Peyer's patch (tissue), 4 donors: ENCODE results near the gene MANSC1.

Experiments used
- POLR2A ChIP-seq, 2 donors: fragments of 450-650 bp; IDR thresholded peaks; one replicate each; pipeline ENCODE4 v1.5.1; 2017; ENCODE audit warnings: antibody characterized with exemption in 2 of 2, mild to moderate bottlenecking in 2 of 2, moderate library complexity in 2 of 2
- TF ChIP-seq, protein P1 (sequence below), 6 experiments: fragments of 450-650 bp in 4 of 6; fragments of 200-600 bp in 2 of 6; sonication (generic) in 1 of 6; IDR thresholded peaks; one replicate each; pipeline ENCODE4 v1.5.1; 2017 to 2019; ENCODE audit warnings: antibody characterized with exemption in 6 of 6, mild to moderate bottlenecking in 3 of 6, moderate library complexity in 1 of 6

GRCh38 chr12:12378616-12379015 is 28.6 kb upstream of the MANSC1 start:
- TF ChIP-seq, protein P1, sequence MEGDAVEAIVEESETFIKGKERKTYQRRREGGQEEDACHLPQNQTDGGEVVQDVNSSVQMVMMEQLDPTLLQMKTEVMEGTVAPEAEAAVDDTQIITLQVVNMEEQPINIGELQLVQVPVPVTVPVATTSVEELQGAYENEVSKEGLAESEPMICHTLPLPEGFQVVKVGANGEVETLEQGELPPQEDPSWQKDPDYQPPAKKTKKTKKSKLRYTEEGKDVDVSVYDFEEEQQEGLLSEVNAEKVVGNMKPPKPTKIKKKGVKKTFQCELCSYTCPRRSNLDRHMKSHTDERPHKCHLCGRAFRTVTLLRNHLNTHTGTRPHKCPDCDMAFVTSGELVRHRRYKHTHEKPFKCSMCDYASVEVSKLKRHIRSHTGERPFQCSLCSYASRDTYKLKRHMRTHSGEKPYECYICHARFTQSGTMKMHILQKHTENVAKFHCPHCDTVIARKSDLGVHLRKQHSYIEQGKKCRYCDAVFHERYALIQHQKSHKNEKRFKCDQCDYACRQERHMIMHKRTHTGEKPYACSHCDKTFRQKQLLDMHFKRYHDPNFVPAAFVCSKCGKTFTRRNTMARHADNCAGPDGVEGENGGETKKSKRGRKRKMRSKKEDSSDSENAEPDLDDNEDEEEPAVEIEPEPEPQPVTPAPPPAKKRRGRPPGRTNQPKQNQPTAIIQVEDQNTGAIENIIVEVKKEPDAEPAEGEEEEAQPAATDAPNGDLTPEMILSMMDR (IDR thresholded peaks at IDR 0.05) = no peak
- no peak for TF ChIP-seq POLR2A (IDR thresholded peaks at IDR 0.05)
